Keratinocyte (primary cell): ENCODE data around the gene RAB11FIP4. TPM values are rescaled to one million over a fixed set of nuclear protein-coding genes. Genes with fewer than 3 reads are reported as not detected.

Experiments
- DNase-seq: peaks from one replicate; pipeline ENCODE4 v3.0.0-alpha.2; 2011; ENCODE audit warnings: low read depth, missing footprints, low spot score
- FAIRE-seq: peaks from 2 replicates; lab custom pipeline; 2011; peaks lifted over from hg19 to GRCh38; lab: Jason Lieb, UNC
- H2AFZ ChIP-seq: 2 replicates; pipeline ENCODE4 v1.6.0; 2012; ENCODE audit warnings: low read length, control low read depth, inconsistent platforms; ENCODE audit not compliant: control insufficient read depth
- H3K27ac ChIP-seq: 2 replicates; pipeline ENCODE4 v1.5.1; 2011; ENCODE audit warnings: low read length; ENCODE audit not compliant: control insufficient read depth, insufficient read depth
- H3K27me3 ChIP-seq: 3 replicates; pipeline ENCODE4 v1.6.0; 2011; ENCODE audit warnings: low read length; ENCODE audit not compliant: control insufficient read depth, insufficient read depth; ENCODE audit errors: extremely low read depth
- H3K36me3 ChIP-seq, 2 experiments: 2 replicates in 1 of 2; 3 replicates in 1 of 2; pipeline ENCODE4 v1.5.1; 2011; ENCODE audit warnings: low read length in 2 of 2, mild to moderate bottlenecking in 1 of 2; ENCODE audit not compliant: control insufficient read depth in 2 of 2, insufficient read depth in 2 of 2; ENCODE audit errors: extremely low read depth in 1 of 2
- H3K4me1 ChIP-seq: 3 replicates; pipeline ENCODE4 v1.5.1; 2011; ENCODE audit warnings: low read length; ENCODE audit not compliant: control insufficient read depth, insufficient read depth; ENCODE audit errors: extremely low read depth
- H3K4me2 ChIP-seq: 3 replicates; pipeline ENCODE4 v1.6.0; 2011; ENCODE audit warnings: low read depth, low read length; ENCODE audit not compliant: control insufficient read depth, insufficient read depth; ENCODE audit errors: extremely low read depth
- H3K4me3 ChIP-seq, 3 experiments: fragments of 200-600 bp in 1 of 3; sonication (generic) in 1 of 3; 2 replicates in 2 of 3; 3 replicates in 1 of 3; pipeline ENCODE4 v1.5.1; 2011 to 2016; ENCODE audit warnings: low read length in 3 of 3, mild to moderate bottlenecking in 3 of 3, control low read depth in 2 of 3, inconsistent platforms in 1 of 3, low read depth in 1 of 3, mixed read lengths in 1 of 3, mixed run types in 1 of 3, moderate library complexity in 1 of 3; ENCODE audit not compliant: control insufficient read depth in 2 of 3, insufficient read depth in 2 of 3; ENCODE audit errors: extremely low read depth in 1 of 3
- H3K79me2 ChIP-seq: 2 replicates; pipeline ENCODE4 v1.6.0; 2012; ENCODE audit warnings: low read length; ENCODE audit not compliant: control insufficient read depth, insufficient read depth
- H3K9ac ChIP-seq: 3 replicates; pipeline ENCODE4 v1.6.0; 2011; ENCODE audit warnings: low read length; ENCODE audit not compliant: control insufficient read depth, insufficient read depth; ENCODE audit errors: extremely low read depth
- H3K9me1 ChIP-seq: 3 replicates; pipeline ENCODE4 v1.6.0; 2011; ENCODE audit warnings: low read length; ENCODE audit not compliant: control insufficient read depth, insufficient read depth; ENCODE audit errors: extremely low read depth
- H3K9me3 ChIP-seq: 2 replicates; pipeline ENCODE4 v1.5.1; 2012; ENCODE audit warnings: low read depth, low read length; ENCODE audit not compliant: control insufficient read depth
- H4K20me1 ChIP-seq: 3 replicates; pipeline ENCODE4 v1.6.0; 2011; ENCODE audit warnings: low read length; ENCODE audit not compliant: control insufficient read depth, insufficient read depth; ENCODE audit errors: extremely low read depth
- EZH2 ChIP-seq: IDR thresholded peaks from one replicate; pipeline ENCODE4 v1.6.1; 2012; ENCODE audit warnings: inconsistent platforms, mild to moderate bottlenecking, low read length, moderate library complexity
- dilution Hi-C: fragments of 300-500 bp; cut with MboI; formaldehyde crosslinking; loops from one replicate; pipeline ENCODE4 v1.7.0; 2020; ENCODE audit warnings: low sequenced_read_pairs; ENCODE audit not compliant: extremely low pct_ligation_motif_present
- polyA plus RNA-seq, 5 experiments: library from polyadenylated mRNA; depleted of rRNA in 3 of 5; stranded (reverse) in 3 of 5; stranded (forward) in 1 of 5; unstranded in 1 of 5; fragments of >200 nt; gene quantifications; 1 replicate in 1 of 5; 2 replicates in 3 of 5; 3 replicates in 1 of 5; pipeline versions ENCODE4 v1.2.1 to v1.2.3, GENCODE V29; 2011 to 2012; ENCODE audit warnings: missing spikeins in 2 of 5, low read depth in 1 of 5, low replicate concordance in 1 of 5
- TF ChIP-seq, protein P1 (sequence below), 3 experiments: IDR thresholded peaks in 1 of 3; conservative IDR thresholded peaks in 1 of 3; optimal IDR thresholded peaks in 1 of 3; 2 replicates in 2 of 3; 3 replicates in 1 of 3; pipeline versions ENCODE3 to v1.5.1; 2011; ENCODE audit warnings: low read length in 3 of 3, mild to moderate bottlenecking in 3 of 3, moderate library complexity in 2 of 3, control low read depth in 1 of 3, inconsistent platforms in 1 of 3; ENCODE audit not compliant: insufficient read depth in 2 of 3; ENCODE audit errors: extremely low read depth in 1 of 3

The RAB11FIP4 gene
- polyA plus RNA-seq, 1 donor (not counting 4 experiments of a cell fraction or from before 2014, with no cell fraction given): 9.1 TPM

DNA sequence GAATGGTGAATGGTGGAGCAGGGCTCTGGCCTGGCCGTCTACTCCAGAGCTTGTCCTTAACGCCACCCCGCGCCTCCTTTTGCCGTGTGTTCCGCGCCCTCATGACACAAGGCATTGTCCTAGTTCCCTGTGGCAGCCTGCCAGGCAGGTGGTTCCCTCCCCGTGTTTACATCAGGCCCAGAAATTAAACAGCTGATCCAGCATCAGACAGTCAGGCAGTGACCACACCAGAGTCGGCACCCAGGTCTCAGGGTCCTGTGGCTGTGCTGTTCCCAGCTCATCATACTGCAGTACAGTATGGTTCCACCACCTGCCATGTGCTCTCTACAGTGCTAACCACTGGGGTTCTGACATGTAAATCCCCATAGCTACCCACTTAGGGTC lies 119.7 kb downstream of the RAB11FIP4 start:
- dilution Hi-C loops: no loop called here
- peaks cover 0 to 3% of the 10 kb centered on the region in 2 experiments for H3K36me3 ChIP-seq
- no peak overlapping the region for H2AFZ ChIP-seq
- no peaks in the 10 kb centered on the region for H3K9me3 ChIP-seq
- FAIRE-seq (no peak), DNase-seq (no peak)
- H3K9ac ChIP-seq: no peak overlapping the region
- H3K4me1 ChIP-seq: peaks cover 21% of the 10 kb centered on the region
- no peaks in the 10 kb centered on the region for H3K27me3 ChIP-seq
- no peak overlapping the region for H3K4me2 ChIP-seq
- no peak overlapping the region for H3K4me3 ChIP-seq
- no peaks in the 10 kb centered on the region for H3K9me1 ChIP-seq
- no peaks in the 10 kb centered on the region for H4K20me1 ChIP-seq
- H3K79me2 ChIP-seq: no peaks in the 10 kb centered on the region
- TF ChIP-seq, protein P1, sequence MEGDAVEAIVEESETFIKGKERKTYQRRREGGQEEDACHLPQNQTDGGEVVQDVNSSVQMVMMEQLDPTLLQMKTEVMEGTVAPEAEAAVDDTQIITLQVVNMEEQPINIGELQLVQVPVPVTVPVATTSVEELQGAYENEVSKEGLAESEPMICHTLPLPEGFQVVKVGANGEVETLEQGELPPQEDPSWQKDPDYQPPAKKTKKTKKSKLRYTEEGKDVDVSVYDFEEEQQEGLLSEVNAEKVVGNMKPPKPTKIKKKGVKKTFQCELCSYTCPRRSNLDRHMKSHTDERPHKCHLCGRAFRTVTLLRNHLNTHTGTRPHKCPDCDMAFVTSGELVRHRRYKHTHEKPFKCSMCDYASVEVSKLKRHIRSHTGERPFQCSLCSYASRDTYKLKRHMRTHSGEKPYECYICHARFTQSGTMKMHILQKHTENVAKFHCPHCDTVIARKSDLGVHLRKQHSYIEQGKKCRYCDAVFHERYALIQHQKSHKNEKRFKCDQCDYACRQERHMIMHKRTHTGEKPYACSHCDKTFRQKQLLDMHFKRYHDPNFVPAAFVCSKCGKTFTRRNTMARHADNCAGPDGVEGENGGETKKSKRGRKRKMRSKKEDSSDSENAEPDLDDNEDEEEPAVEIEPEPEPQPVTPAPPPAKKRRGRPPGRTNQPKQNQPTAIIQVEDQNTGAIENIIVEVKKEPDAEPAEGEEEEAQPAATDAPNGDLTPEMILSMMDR (optimal IDR thresholded peaks at IDR 0.05 in 1 of 3, IDR thresholded peaks at IDR 0.05 in 1 of 3, conservative IDR thresholded peaks at IDR 0.05 in 1 of 3; ENCODE audit: extremely low read depth in 1 of 3, insufficient read depth in 2 of 3, low read length in 3 of 3): no peak
- no peak for TF ChIP-seq EZH2
- no peak overlapping the region for H3K27ac ChIP-seq

DNA sequence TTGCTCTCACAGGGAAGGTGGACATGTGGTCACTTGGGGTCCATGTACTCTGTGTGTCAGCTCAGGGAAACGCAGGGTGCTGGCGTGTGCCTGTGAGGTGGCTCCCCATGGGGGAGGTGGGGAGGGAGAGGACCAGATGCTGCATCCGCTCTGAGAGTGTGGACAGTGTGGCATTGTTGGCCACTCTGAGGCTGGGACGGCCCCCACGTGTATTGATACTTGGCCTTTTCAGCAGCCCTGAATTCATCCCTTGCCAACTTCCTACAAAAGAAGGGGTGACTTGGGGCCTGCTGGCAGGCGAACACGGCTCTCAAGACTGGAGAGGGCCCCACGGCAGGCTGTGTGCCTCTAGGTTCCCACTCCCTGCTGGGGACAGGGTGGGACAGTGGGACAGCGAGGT lies 120.1 kb downstream of the RAB11FIP4 start:
- Histone ChIP-seq H3K4me3 (no peak overlapping the region), H3K27ac (no peak overlapping the region), H3K36me3 (peaks cover 0 to 3% of the 10 kb centered on the region in 2 experiments), H3K9me3 (no peaks in the 10 kb centered on the region), H3K4me1 (peaks cover 21% of the 10 kb centered on the region), H3K9me1 (no peaks in the 10 kb centered on the region), H4K20me1 (no peaks in the 10 kb centered on the region), H3K4me2 (no peak overlapping the region), H3K79me2 (no peaks in the 10 kb centered on the region), H3K27me3 (no peaks in the 10 kb centered on the region), H2AFZ (no peak overlapping the region), H3K9ac (no peak overlapping the region)
- TF ChIP-seq EZH2: no peak
- TF ChIP-seq, protein P1 (optimal IDR thresholded peaks at IDR 0.05 in 1 of 3, IDR thresholded peaks at IDR 0.05 in 1 of 3, conservative IDR thresholded peaks at IDR 0.05 in 1 of 3; ENCODE audit: extremely low read depth in 1 of 3, insufficient read depth in 2 of 3, low read length in 3 of 3): no peak
- FAIRE-seq: no peak
- dilution Hi-C loops: no loop called here
- DNase-seq: no peak
